Body of pancreas (tissue), 4 donors: ENCODE results near the gene MYO5A. TPM values are rescaled to one million over a fixed set of nuclear protein-coding genes. Genes with fewer than 3 reads are reported as not detected.

Experiments
- ATAC-seq: fragments of 150-250 bp; one replicate; pipeline ENCODE4 v1.9.1; 2016
- DNase-seq, 4 donors: peaks; one replicate each; pipeline ENCODE4 v3.0.0-alpha.2; 2019
- H3K27ac ChIP-seq, 4 donors: fragments of 200-600 bp; sonication (generic); 1 replicate in 3 of 4; 2 replicates in 1 of 4; pipeline versions ENCODE4 v1.5.1 to v1.6.1; 2016 to 2019; ENCODE audit warnings: mild to moderate bottlenecking in 1 of 4, mixed read lengths in 1 of 4, moderate library complexity in 1 of 4
- H3K27me3 ChIP-seq, 2 donors: fragments of 200-600 bp; sonication (generic); one replicate each; pipeline ENCODE4 v1.6.0; 2016; ENCODE audit warnings: mild to moderate bottlenecking in 1 of 2
- H3K36me3 ChIP-seq, 2 donors: fragments of 200-600 bp; sonication (generic); replicated peaks in 1 of 2; 2 replicates each; pipeline ENCODE4 v1.5.1; 2016; ENCODE audit warnings: low read depth in 2 of 2; ENCODE audit not compliant: insufficient read depth in 1 of 2
- H3K4me1 ChIP-seq: fragments of 200-600 bp; sonication (generic); one replicate; pipeline ENCODE4 v1.6.0; 2016
- H3K4me3 ChIP-seq, 2 donors: fragments of 200-600 bp; sonication (generic); 1 replicate in 1 of 2; 2 replicates in 1 of 2; pipeline ENCODE4 v1.5.1; 2016 to 2019
- H3K9me3 ChIP-seq, 3 donors: fragments of 200-600 bp; sonication (generic); 1 replicate in 2 of 3; 2 replicates in 1 of 3; pipeline ENCODE4 v1.5.1; 2016
- POLR2A ChIP-seq, 3 donors: fragments of 450-650 bp; IDR thresholded peaks; one replicate each; pipeline ENCODE4 v1.6.1; 2016; ENCODE audit warnings: antibody characterized with exemption in 3 of 3, mild to moderate bottlenecking in 2 of 3
- WGBS, 2 donors: methylation state at CpG; one replicate each; pipeline ENCODE4 v1.1.5; 2017; 5-methylcytosine and 5-hydroxymethylcytosine counted together
- intact Hi-C: fragments of 100-400 bp; cut with DNase I; formaldehyde crosslinking; loops from one replicate; pipeline ENCODE4 v1.15.1; 2023
- total RNA-seq, 2 donors: library from RNA; depleted of rRNA; stranded (reverse); fragments of >200 nt; gene quantifications; one replicate each; pipeline ENCODE4 v1.1.0, GENCODE V29; 2016
- TF ChIP-seq, protein P1 (sequence below), 7 experiments: fragments of 450-650 bp in 4 of 7; fragments of 200-600 bp in 3 of 7; sonication (generic) in 3 of 7; IDR thresholded peaks; one replicate each; pipeline ENCODE4 v1.5.1; 2016 to 2019; ENCODE audit warnings: antibody characterized with exemption in 7 of 7

MYO5A gene
- total RNA-seq, 2 donors from 2014 or later: 8.2 to 11.9 TPM

DNA sequence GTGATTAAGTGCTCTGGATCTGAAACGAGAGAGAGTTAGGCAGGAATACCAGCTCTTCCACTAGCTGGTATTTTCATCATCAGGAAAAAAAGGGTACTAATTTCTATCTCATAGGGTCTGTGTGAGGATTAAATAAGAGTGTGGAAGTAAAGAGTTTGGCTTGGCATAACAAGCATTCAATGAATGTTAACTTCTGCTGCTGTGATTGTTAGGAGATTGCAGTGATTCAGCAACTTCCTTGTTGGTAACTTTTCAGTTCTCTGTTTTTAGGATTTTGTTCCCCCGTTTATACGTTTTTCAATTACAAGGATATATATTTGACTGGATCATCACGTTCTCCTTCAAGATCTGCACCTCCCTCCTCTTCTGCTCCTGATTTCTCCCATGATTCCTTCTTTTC, 167.2 kb downstream of the MYO5A start:
- H3K27me3 ChIP-seq: no peaks in the 10 kb centered on the region
- TF ChIP-seq, protein P1, sequence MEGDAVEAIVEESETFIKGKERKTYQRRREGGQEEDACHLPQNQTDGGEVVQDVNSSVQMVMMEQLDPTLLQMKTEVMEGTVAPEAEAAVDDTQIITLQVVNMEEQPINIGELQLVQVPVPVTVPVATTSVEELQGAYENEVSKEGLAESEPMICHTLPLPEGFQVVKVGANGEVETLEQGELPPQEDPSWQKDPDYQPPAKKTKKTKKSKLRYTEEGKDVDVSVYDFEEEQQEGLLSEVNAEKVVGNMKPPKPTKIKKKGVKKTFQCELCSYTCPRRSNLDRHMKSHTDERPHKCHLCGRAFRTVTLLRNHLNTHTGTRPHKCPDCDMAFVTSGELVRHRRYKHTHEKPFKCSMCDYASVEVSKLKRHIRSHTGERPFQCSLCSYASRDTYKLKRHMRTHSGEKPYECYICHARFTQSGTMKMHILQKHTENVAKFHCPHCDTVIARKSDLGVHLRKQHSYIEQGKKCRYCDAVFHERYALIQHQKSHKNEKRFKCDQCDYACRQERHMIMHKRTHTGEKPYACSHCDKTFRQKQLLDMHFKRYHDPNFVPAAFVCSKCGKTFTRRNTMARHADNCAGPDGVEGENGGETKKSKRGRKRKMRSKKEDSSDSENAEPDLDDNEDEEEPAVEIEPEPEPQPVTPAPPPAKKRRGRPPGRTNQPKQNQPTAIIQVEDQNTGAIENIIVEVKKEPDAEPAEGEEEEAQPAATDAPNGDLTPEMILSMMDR (IDR thresholded peaks at IDR 0.05): no peak
- TF ChIP-seq POLR2A (IDR thresholded peaks at IDR 0.05): no peak
- no peak overlapping the region for H3K27ac ChIP-seq
- ATAC-seq (no peak), DNase-seq (no peak)
- H3K36me3 ChIP-seq: peaks cover 0 to 6% of the 10 kb centered on the region in 2 donors
- H3K4me3 ChIP-seq: no peak overlapping the region
- no peaks in the 10 kb centered on the region for H3K9me3 ChIP-seq
- 64% methylated on average over 4 of the region's 4 CpGs for WGBS, 2 donors
- no peaks in the 10 kb centered on the region for H3K4me1 ChIP-seq
- intact Hi-C loops: no loop called here

DNA sequence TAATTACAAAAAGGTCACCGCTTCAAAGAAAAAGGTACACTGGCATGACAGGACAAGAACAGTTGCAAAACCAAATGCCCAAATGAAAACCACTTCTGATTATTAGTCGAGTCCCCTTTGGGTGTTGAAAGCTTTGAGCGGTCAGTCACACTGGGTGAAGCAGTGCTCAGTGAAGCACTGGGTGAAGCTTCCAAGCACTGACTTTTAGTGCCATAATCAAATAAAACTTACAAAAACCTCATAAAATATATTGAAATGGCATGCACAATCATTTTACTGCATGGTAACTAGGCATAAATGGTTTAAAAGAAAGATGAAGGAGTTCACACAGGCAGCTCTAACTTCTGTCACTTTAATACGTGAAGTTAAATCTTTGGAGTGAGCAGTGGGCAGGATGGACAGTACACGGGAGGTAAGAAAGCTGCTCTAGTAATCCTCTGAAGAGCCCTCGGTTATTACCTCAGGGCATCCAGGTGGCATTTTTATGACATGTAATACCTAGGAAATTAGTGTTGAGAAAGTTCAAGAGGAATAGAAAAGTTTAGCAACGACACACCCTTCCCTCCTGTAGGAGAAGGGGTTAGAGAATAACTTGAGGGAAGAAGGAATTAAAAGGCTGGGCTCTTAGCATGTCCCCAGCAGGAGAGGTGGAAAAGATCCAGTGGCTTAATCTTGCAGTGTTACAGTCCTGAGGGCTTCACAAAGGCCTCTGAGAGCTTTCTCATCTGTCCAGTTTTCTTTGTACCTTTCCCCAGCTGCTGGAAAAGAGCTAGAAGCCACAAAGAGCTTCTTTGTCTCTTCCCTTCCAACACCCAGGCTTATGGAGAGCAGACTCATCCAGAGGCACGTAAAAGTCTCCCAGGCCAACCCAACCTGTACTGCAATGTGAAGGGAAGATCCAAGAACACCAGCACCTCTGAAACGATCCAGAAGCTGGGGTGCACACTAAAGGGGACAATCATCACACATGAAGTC, 168.2 kb downstream of the MYO5A start:
- DNase-seq: no peak
- intact Hi-C loops: no loop called here
- H3K36me3 ChIP-seq: peaks cover 0 to 6% of the 10 kb centered on the region in 2 donors
- TF ChIP-seq, protein P1 (IDR thresholded peaks at IDR 0.05): no peak
- TF ChIP-seq POLR2A (IDR thresholded peaks at IDR 0.05): no peak
- WGBS, 2 donors: 78 to 82% methylated on average over 9 of the region's 9 CpGs
- ATAC-seq: no peak
- H3K4me3 ChIP-seq: no peak overlapping the region
- no peaks in the 10 kb centered on the region for H3K4me1 ChIP-seq
- no peaks in the 10 kb centered on the region for H3K9me3 ChIP-seq
- H3K27ac ChIP-seq: no peak overlapping the region
- no peaks in the 10 kb centered on the region for H3K27me3 ChIP-seq

DNA sequence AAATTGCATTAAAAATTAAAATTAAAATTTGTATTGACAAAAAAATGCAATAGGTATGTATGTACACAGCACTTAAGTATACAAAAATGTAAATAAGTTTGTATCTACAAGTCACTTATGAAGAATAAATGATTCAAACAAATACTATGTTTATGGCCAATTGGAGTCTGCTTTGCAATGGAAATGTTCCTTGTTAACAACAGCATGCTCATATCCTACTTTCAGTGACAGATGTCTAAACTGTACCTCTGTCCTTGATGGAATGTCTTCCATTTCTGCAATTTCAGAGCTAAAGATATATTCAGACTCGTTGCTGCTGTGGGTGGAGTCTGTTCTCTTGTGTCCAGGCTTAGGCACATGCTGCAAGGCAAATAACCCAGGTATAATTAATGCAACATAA, 169.0 kb downstream of the MYO5A start:
- no peaks in the 10 kb centered on the region for H3K27me3 ChIP-seq
- H3K4me3 ChIP-seq: no peak overlapping the region
- peaks cover 0 to 6% of the 10 kb centered on the region in 2 donors for H3K36me3 ChIP-seq
- intact Hi-C loops: no loop called here
- H3K4me1 ChIP-seq: no peaks in the 10 kb centered on the region
- ATAC-seq: no peak
- WGBS, 2 donors: 65 to 71% methylated on average over 1 of the region's 1 CpG
- DNase-seq: no peak
- TF ChIP-seq, protein P1 (IDR thresholded peaks at IDR 0.05): no peak
- TF ChIP-seq POLR2A (IDR thresholded peaks at IDR 0.05): no peak
- H3K27ac ChIP-seq: no peak overlapping the region
- H3K9me3 ChIP-seq: no peaks in the 10 kb centered on the region

DNA sequence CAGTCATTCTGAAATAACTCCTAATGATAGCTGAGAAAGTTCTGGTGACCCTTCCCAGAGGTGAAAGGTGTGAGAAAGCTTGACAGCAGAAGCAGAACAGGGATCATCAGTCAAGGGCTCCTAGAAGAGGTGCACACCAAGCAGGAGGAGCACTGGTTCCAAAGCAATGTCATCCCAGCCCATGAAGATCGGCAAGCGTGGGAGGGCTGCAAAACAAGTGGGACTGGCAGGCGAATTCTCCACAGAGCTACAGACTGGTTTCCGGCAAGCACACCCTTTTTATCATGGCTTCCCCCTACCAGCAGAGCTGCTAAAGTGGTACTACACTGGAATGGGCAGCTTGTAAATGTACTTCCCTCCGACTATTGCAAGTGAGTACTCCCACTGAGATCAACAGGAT, 170.7 kb downstream of the MYO5A start:
- Histone ChIP-seq H3K27me3 (no peaks in the 10 kb centered on the region), H3K27ac (no peak overlapping the region), H3K4me3 (no peak overlapping the region), H3K9me3 (no peaks in the 10 kb centered on the region), H3K4me1 (no peaks in the 10 kb centered on the region), H3K36me3 (no peaks in the 10 kb centered on the region)
- TF ChIP-seq, protein P1 (IDR thresholded peaks at IDR 0.05): no peak
- TF ChIP-seq POLR2A (IDR thresholded peaks at IDR 0.05): no peak
- DNase-seq (no peak), ATAC-seq (no peak)
- intact Hi-C loops: no loop called here
- WGBS, 2 donors: 96 to 98% methylated on average over 5 of the region's 5 CpGs
